MCF 10A (cell line): ENCODE measurements around the gene CCDC88B. TPM values are rescaled to one million over a fixed set of nuclear protein-coding genes. Genes with fewer than 3 reads are reported as not detected.

Source experiments
- BruUV-seq: library from RNA; stranded (reverse); fragments of 400-500 nt; replicated peaks from 2 replicates; lab custom pipeline; 2021; lab: Mats Ljungman, UMichigan
- CTCF ChIA-PET: fragments of 300-600 bp; sonication (Branson Sonifier 250); formaldehyde crosslinking; extraction: SDS; loops from one replicate; lab custom pipeline; 2021; ENCODE audit warnings: antibody characterized with exemption, inconsistent platforms; lab: Yijun Ruan, JAX
- POLR2A ChIA-PET: fragments of 300-600, 350-650 bp; sonication (Branson Sonifier 250); formaldehyde crosslinking; extraction: SDS; loops from one replicate; lab custom pipeline; 2020; ENCODE audit warnings: antibody characterized with exemption, inconsistent platforms; lab: Yijun Ruan, JAX
- DNase-seq: peaks from one replicate; pipeline ENCODE4 v3.0.0-alpha.2; 2018; ENCODE audit not compliant: unreplicated experiment
- H3K27ac Mint-ChIP-seq: one replicate; pipeline ENCODE4 v1.8.0; 2022; ENCODE audit warnings: mild to moderate bottlenecking, low read depth, mixed read lengths; ENCODE audit not compliant: unreplicated experiment
- H3K27me3 Mint-ChIP-seq: one replicate; pipeline ENCODE4 v1.8.0; 2022; ENCODE audit warnings: mixed read lengths; ENCODE audit not compliant: insufficient read depth, unreplicated experiment
- H3K36me3 Mint-ChIP-seq: one replicate; pipeline ENCODE4 v1.8.0; 2022; ENCODE audit warnings: mild to moderate bottlenecking, moderate library complexity, mixed read lengths; ENCODE audit not compliant: insufficient read depth, unreplicated experiment
- H3K4me1 Mint-ChIP-seq: one replicate; pipeline ENCODE4 v1.8.0; 2022; ENCODE audit warnings: mixed read lengths; ENCODE audit not compliant: insufficient read depth, unreplicated experiment
- H3K4me3 Mint-ChIP-seq: one replicate; pipeline ENCODE4 v1.8.0; 2022; ENCODE audit warnings: mild to moderate bottlenecking, moderate library complexity, mixed read lengths; ENCODE audit not compliant: unreplicated experiment
- H3K9me3 Mint-ChIP-seq: one replicate; pipeline ENCODE4 v1.8.0; 2022; ENCODE audit warnings: mixed read lengths; ENCODE audit not compliant: unreplicated experiment
- CTCF ChIP-seq: fragments of 200-600 bp; IDR thresholded peaks from one replicate; pipeline ENCODE4 v1.8.0; 2022; ENCODE audit warnings: antibody characterized with exemption, mild to moderate bottlenecking; ENCODE audit not compliant: unreplicated experiment
- intact Hi-C: fragments of 100-400 bp; cut with micrococcal nuclease; formaldehyde crosslinking; loops from 2 replicates; pipeline ENCODE4 v1.14.1; 2022
- total RNA-seq: library from RNA; stranded (reverse); gene quantifications from 2 replicates; pipeline ENCODE4 v1.2.3, GENCODE V29; 2022

The CCDC88B gene
- total RNA-seq, 1 experiment from 2014 or later = 4.2 TPM

GRCh38 chr11:64291752-64292459 lies 48.1 kb upstream of the CCDC88B start:
- CTCF ChIA-PET = interaction anchor here (0.6 to 1.9 kb wide), 3 partner anchors 9 to 63 kb away, joined by 3 to 14 read pairs (median 4); no protein-coding TSS in a partner anchor
- no peak for TF ChIP-seq CTCF
- Mint-ChIP-seq H3K36me3 (peaks cover 6% of the 10 kb centered on the region), H3K27me3 (peaks cover 11% of the 10 kb centered on the region), H3K4me3 (no peak overlapping the region), H3K9me3 (no peaks in the 10 kb centered on the region), H3K27ac (no peak overlapping the region), H3K4me1 (peaks cover 11% of the 10 kb centered on the region)
- intact Hi-C loops = no loop called here
- BruUV-seq = no TSS peak
- no peak for DNase-seq
- POLR2A ChIA-PET = no interaction called here

DNA sequence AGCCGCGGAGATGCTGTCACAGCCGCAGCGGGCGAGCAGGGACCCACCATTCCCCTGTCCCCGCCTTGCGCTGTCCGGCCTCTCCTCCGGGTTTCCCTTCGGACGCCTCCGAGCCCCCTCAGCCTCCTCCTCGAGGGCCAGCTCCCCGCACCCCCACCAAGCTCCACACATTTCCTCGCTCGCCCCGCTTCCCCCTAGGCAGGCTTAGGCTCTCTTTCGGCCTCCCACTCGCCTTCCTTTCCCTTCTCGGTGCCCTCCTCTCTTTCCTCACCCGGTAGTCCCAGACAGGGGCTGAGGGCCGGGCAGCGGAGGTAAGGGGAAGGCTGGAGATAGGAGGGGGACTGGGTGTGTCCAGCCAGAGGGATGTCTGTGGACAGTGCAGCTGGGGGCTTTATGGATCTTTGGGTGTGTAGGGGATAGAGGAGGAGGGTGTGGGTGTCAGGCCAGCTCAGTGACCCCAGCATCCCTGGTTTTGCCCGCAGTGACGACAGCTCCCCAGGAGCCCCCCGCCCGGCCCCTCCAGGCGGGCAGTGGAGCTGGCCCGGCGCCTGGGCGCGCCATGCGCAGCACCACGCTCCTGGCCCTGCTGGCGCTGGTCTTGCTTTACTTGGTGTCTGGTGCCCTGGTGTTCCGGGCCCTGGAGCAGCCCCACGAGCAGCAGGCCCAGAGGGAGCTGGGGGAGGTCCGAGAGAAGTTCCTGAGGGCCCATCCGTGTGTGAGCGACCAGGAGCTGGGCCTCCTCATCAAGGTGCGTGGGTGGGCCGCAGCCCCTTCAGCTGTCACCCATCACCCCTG lies 47.3 kb upstream of the CCDC88B start:
- intact Hi-C loops = no loop called here
- TF ChIP-seq CTCF = no peak
- POLR2A ChIA-PET = interaction anchor here (0.6 kb wide), 1 partner anchor 25 kb away, joined by 4 read pairs; the partner anchor contains the start of gene TRMT112
- H3K27ac Mint-ChIP-seq = no peak overlapping the region
- BruUV-seq = no TSS peak
- H3K27me3 Mint-ChIP-seq = peaks cover 11% of the 10 kb centered on the region
- H3K36me3 Mint-ChIP-seq = peaks cover 6% of the 10 kb centered on the region
- H3K4me1 Mint-ChIP-seq = peaks cover 10% of the 10 kb centered on the region
- DNase-seq = no peak
- no peak overlapping the region for H3K4me3 Mint-ChIP-seq
- no peaks in the 10 kb centered on the region for H3K9me3 Mint-ChIP-seq
- CTCF ChIA-PET = interaction anchor here (0.6 to 1.9 kb wide), 4 partner anchors 9 to 62 kb away, joined by 3 to 14 read pairs (median 6); no protein-coding TSS in a partner anchor

GRCh38 chr11:64294774-64295173 lies 45.2 kb upstream of the CCDC88B start:
- CTCF ChIA-PET = interaction anchor here (0.9 kb wide), 1 partner anchor 37 kb away, joined by 3 read pairs; no protein-coding TSS in a partner anchor
- peaks cover 11% of the 10 kb centered on the region for H3K27me3 Mint-ChIP-seq
- DNase-seq = no peak
- H3K27ac Mint-ChIP-seq = no peak overlapping the region
- peaks cover 10% of the 10 kb centered on the region for H3K4me1 Mint-ChIP-seq
- POLR2A ChIA-PET = interaction anchor here (0.6 to 1.1 kb wide), 2 partner anchors 18 to 49 kb away, joined by 3 to 6 read pairs; no protein-coding TSS in a partner anchor
- peaks cover 6% of the 10 kb centered on the region for H3K36me3 Mint-ChIP-seq
- H3K4me3 Mint-ChIP-seq = no peak overlapping the region
- intact Hi-C loops = no loop called here
- BruUV-seq = no TSS peak
- H3K9me3 Mint-ChIP-seq = no peaks in the 10 kb centered on the region
- no peak for TF ChIP-seq CTCF

DNA sequence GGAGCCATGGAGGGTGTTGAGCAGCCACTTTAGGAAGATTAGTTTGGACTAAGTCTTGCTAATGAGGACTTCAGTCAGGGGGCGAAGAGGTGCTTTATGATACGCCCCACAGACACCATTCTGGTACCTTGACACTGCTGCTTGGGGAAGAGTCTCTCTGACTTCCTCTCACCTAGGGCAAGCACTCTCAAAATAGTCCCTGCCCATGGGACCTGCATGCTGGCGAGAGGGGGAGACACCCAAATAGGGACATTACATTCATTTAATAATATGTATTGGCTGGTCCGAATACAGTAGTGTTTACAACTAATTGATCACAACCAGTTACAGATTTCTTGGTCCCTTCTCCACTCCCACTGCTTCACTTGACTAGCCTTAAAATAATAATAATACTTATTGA lies 44.2 kb upstream of the CCDC88B start:
- no peak for DNase-seq
- Mint-ChIP-seq H3K36me3 (peaks cover 2% of the 10 kb centered on the region), H3K4me1 (peaks cover 10% of the 10 kb centered on the region), H3K27me3 (peaks cover 6% of the 10 kb centered on the region), H3K4me3 (no peak overlapping the region), H3K9me3 (no peaks in the 10 kb centered on the region), H3K27ac (no peak overlapping the region)
- intact Hi-C loops = no loop called here
- no TSS peak for BruUV-seq
- POLR2A ChIA-PET = interaction anchor here (0.8 to 2.6 kb wide), 5 partner anchors 10 to 26 kb away, joined by 4 to 11 read pairs (median 5); partner anchors contain the start of genes BAD, GPR137 and PRDX5
- CTCF ChIA-PET = interaction anchor here (0.7 to 1.0 kb wide), 4 partner anchors 24 to 112 kb away, joined by 3 to 5 read pairs (median 3); no protein-coding TSS in a partner anchor
- no peak for TF ChIP-seq CTCF
